HG03159 (cell line): Measurements from ENCODE around the gene MYORG.

Experiments used
- ATAC-seq: cut with Tn5 transposase; IDR thresholded peaks from one replicate; pipeline ENCODE4 v1.9.1; 2021; ENCODE audit warnings: mild to moderate bottlenecking, moderate library complexity; ENCODE audit not compliant: unreplicated experiment

MYORG gene

DNA sequence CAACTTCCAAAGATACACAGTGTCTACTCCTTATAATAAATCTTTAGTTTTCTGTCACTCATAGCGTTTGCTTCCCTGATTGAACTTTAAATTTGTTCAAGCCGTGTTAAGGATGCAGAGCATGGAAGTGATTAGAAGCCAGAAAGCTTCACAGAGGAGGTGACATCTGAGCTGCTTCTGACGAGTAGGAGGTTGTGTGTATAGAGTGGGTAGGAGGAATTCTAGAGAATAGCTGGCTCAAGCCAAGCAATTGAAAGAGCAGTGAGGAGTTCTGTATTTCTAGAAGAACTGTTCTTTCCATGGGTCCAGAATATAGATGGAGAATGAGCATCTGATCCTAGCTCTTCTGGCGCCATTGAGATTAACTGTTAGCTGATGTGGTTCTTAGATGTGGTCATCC lies 41.3 kb downstream of the MYORG start:
- no peak for ATAC-seq

DNA sequence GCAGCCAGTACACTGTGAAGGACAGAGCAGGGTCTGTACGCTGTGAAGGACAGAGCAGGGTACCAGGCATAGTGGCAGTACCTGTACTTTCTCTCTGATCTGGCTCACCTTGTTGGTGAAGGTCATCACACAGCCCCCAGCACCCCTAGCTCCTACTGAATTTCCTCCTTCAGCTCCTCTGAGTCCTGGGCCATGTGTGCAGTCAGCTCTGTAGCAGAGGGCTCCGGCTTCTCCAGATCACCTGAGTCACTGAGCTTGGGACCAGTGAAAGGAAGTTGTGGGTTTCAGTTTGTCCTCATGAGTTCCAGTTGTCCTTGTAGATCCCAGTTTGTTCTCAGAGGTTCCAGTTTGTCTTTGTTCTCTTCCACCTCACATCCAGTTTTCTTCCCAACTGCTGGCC lies 41.8 kb downstream of the MYORG start:
- no peak for ATAC-seq

DNA sequence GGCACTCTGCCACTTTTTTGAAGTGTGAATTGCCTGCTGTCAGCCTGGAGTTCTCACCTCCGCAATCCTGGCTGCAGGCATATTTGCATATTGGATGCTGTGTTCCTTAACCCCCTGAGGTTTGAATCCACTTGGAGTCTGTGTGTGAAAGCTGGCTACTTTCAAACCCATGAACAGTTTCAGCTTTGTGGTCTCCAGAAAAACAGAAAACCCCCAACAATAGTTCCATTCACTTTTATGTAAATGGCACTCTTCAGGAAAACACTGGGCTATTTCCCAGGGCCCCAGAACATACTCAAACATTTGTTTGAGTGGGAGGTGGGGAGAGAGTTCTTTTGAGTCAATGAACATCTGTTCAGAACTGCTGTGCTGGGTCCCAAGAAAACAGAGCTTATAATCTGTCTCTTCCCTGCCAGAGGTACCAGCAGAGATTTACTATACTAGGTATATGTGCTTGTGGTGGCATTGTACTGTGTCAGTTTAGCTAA lies 42.3 kb downstream of the MYORG start:
- no peak for ATAC-seq

DNA sequence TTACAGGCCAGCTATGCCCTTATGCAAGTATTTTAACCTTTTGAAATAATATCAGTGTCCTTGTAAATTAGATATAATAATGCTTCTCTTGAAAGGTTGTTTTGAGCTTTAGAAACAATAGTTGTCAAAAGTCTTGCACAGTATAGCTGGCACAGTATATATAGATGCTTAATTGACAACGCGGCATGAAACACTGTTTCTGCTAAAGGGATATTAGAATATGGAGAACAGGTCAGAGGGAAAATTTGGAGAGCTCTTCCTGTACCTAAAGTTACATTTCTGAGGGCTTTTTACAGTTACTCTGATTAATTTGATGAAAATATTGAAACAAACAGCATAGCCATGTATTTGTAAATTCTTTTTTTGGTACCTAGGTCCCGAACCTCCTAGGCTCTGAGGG lies 42.9 kb downstream of the MYORG start:
- ATAC-seq = no peak

- ATAC-seq = no peak
Measured at GRCh38 chr9:34332076-34332964, 44.4 kb downstream of the MYORG start.

DNA sequence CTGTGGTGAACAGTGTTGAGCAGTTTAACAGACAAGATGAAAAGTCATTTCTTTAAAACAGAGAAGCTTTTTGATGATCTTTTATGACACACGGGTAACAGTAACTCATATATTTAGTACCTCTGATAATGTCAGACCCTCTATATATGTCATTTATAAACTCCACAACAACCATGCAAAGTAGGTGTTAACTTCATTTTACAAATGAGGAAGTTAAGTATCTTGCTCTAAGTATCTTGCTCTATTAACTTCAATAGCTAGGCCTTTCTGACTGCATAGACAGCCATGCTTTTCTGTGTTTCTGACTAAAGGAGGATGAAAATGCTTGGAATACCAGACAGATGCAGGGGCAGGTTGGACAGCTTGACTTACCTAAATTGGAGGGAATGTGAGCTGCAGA lies 45.5 kb downstream of the MYORG start:
- ATAC-seq = no peak

DNA sequence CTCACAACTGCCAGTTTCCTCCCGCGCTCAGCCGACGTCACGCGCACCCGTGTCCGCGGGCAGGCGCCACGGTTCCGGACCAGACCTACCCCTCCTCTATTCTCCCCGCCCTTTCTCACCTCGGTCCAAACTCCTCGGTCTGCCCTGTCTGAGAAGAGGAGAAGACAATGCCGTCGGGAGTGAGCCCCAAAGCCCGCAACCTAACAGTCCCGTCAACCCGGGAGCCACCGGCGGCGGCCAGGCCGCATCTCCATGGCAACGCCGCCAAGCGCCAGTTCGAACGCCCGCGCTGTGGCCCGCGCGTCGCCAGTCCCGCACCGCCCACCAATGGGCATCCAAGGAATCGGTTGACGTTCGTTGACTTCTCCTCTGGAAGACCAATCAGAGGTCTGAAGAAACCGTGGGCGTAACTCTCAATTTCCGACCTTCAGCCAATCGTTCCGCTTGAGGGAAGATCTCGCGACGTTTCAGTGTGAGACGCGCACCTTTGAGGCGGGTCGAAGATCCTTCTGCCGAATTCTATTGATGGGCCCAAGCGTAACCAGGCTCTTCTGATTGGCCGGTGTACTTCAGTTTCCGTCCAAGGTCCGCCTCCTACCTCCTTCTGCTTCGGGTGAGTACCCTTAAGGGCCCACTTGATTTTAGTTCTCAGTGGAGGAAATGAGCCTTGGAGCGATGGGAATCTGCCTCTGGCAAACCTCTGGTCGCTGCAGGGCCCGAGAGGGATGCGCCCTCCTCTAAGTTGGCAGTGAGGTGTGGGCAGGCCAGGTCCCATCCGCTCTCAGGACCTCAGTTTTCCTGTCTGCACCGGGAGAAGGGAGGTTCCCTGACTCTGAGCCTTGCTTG lies 47.5 kb downstream of the MYORG start, which contains the start of the genes KIF24 and NUDT2:
KIF24 (minus strand) TSS at position 282 of the 846 bp plus-strand sequence. CDS start 17,922 bp downstream, outside the sequence.
NUDT2 (plus strand) TSS at position 583 of the 846 bp plus-strand sequence. CDS start 9,471 bp downstream, outside the sequence.
- peak; percentile 91 for ATAC-seq

- no peak for ATAC-seq
Measured at GRCh38 chr9:34328500-34328986, 48.2 kb downstream of the MYORG start.

- ATAC-seq = no peak
Measured at GRCh38 chr9:34326690-34327089, 50.0 kb downstream of the MYORG start.

- no peak for ATAC-seq
Measured at GRCh38 chr9:34322899-34323591, 53.7 kb downstream of the MYORG start.

DNA sequence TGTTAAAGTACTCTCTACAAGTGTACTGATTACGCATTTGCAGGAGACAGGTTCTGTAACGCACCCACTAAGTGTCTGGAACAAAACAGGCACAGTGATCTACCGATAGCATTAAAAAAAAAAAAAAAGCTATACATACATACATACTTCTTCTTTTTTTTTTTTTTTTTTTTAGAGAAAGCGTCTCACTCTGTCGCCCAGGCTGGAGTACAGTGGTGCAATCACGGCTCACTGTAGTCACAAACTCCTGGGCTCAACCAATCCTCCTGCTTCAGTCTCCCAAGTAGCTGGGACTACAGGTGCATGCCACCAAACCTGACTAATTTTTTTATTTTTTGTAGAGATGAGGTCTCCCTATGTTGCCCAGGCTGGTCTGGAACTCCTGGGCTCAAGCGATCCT lies 55.2 kb downstream of the MYORG start:
- ATAC-seq = no peak

DNA sequence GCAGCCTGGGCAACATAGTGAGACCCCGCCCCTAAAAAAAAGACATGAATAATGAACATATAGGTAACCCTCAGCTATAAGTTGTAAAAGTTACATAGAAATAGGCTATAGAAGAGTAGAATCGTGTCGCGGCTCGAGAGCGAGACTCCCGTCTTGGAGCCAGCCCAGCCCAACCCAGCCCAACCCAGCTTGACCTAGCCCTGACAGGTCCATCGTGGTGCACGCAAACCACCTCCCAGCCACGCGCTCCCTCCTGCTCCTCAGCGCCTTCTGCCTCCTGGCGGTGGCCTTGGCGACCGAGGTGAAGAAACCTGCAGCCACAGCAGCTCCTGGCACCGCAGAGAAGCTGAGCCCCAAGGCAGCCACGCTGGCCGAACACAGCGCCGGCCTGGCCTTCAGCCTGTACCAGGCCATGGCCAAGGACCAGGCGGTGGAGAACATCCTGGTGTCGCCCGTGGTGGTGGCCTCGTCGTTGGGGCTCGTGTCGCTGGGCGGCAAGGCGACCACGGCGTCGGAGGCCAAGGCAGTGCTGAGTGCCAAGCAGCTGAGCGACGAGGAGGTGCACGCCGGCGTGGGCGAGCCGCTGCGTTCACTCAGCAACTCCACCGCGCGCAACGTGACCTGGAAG lies 58.4 kb downstream of the MYORG start:
- ATAC-seq = no peak

- ATAC-seq = no peak
Measured at GRCh38 chr9:34317436-34317835, 59.3 kb downstream of the MYORG start.
